HepG2 (cell line): ENCODE data around the gene SPATS2. TPM values are rescaled to one million over a fixed set of nuclear protein-coding genes. Genes with fewer than 3 reads are reported as not detected.

Source experiments
- CAMTA2 ChIP-seq: sonication (generic); formaldehyde crosslinking; IDR thresholded peaks from 2 replicates; pipeline ENCODE4 v1.4.0; 2020; ENCODE audit warnings: mild to moderate bottlenecking, missing genetic modification reagents, borderline replicate concordance
- CBX5 ChIP-seq: sonication (generic); formaldehyde crosslinking; IDR thresholded peaks from 2 replicates; pipeline ENCODE4 v1.4.0; 2020; ENCODE audit warnings: missing genetic modification reagents, borderline replicate concordance
- CENPX ChIP-seq: sonication (generic); formaldehyde crosslinking; IDR thresholded peaks from 2 replicates; pipeline ENCODE4 v1.9.0; 2021; ENCODE audit warnings: mild to moderate bottlenecking, missing genetic modification reagents, moderate library complexity
- CHD4 ChIP-seq: fragments of 200-600 bp; sonication (generic); IDR thresholded peaks from 2 replicates; pipeline ENCODE4 v1.7.0; 2017; ENCODE audit warnings: mild to moderate bottlenecking, low read length, borderline replicate concordance
- GATA4 ChIP-seq: sonication (generic); IDR thresholded peaks from 2 replicates; pipeline ENCODE4 v1.6.1; 2016; ENCODE audit warnings: antibody characterized with exemption, low read depth, borderline replicate concordance
- HNF4A ChIP-seq: sonication (generic); formaldehyde crosslinking; IDR thresholded peaks from 2 replicates; pipeline ENCODE4 v1.4.0; 2020; ENCODE audit warnings: missing genetic modification reagents
- ISX ChIP-seq: sonication (generic); formaldehyde crosslinking; conservative IDR thresholded peaks from 2 replicates; pipeline ENCODE4 v1.5.0; 2020; ENCODE audit warnings: missing genetic modification reagents
- KDM1A ChIP-seq: IDR thresholded peaks from 2 replicates; pipeline ENCODE4 v1.6.1; 2016; ENCODE audit warnings: missing compliant biosample characterization
- KLF13 ChIP-seq: sonication (generic); formaldehyde crosslinking; IDR thresholded peaks from 2 replicates; pipeline ENCODE4 v1.4.0; 2020; ENCODE audit warnings: mild to moderate bottlenecking, missing genetic modification reagents
- MEIS2 ChIP-seq: sonication (generic); formaldehyde crosslinking; IDR thresholded peaks from 2 replicates; pipeline ENCODE4 v1.9.0; 2021; ENCODE audit warnings: mild to moderate bottlenecking, missing genetic modification reagents
- MIER2 ChIP-seq: IDR thresholded peaks from 2 replicates; pipeline ENCODE4 v1.6.1; 2016; ENCODE audit warnings: missing biosample characterization, missing genetic modification reagents
- MIXL1 ChIP-seq: IDR thresholded peaks from 2 replicates; pipeline ENCODE4 v1.6.1; 2016
- NAIF1 ChIP-seq: sonication (generic); formaldehyde crosslinking; IDR thresholded peaks from 2 replicates; pipeline ENCODE4 v1.5.0; 2020; ENCODE audit warnings: mild to moderate bottlenecking, missing genetic modification reagents, borderline replicate concordance
- PTBP1 ChIP-seq: fragments of 200-400 bp; formaldehyde crosslinking; IDR thresholded peaks from 2 replicates; pipeline ENCODE4 v1.6.1; 2018; ENCODE audit warnings: low read length, low read depth; ENCODE audit not compliant: poor library complexity, severe bottlenecking
- SP1 ChIP-seq, 2 experiments: fragments of 450-650 bp in 1 of 2; sonication (generic) in 1 of 2; formaldehyde crosslinking in 1 of 2; IDR thresholded peaks; 2 replicates each; pipeline versions ENCODE4 v1.4.0 to v1.6.1; 2016 to 2020; ENCODE audit warnings: missing genetic modification reagents in 1 of 2
- YY1 ChIP-seq: IDR thresholded peaks from 2 replicates; pipeline ENCODE4 v1.6.1; 2011; ENCODE audit warnings: low read length, low read depth, moderate library complexity, mild to moderate bottlenecking; ENCODE audit not compliant: insufficient read depth, insufficient replicate concordance
- ZFX ChIP-seq: sonication (generic); formaldehyde crosslinking; IDR thresholded peaks from 2 replicates; pipeline ENCODE4 v1.4.0; 2020; ENCODE audit warnings: mild to moderate bottlenecking, low read depth, missing genetic modification reagents, moderate library complexity
- ZNF337 ChIP-seq: sonication (generic); formaldehyde crosslinking; IDR thresholded peaks from 2 replicates; pipeline ENCODE4 v1.5.1; 2020; ENCODE audit warnings: missing genetic modification reagents, low read depth, mild to moderate bottlenecking, borderline replicate concordance
- ZNF484 ChIP-seq: sonication (generic); formaldehyde crosslinking; IDR thresholded peaks from 2 replicates; pipeline ENCODE4 v1.5.1; 2020; ENCODE audit warnings: mild to moderate bottlenecking, low read depth, missing genetic modification reagents, borderline replicate concordance
- ZNF781 ChIP-seq: sonication (generic); formaldehyde crosslinking; IDR thresholded peaks from 2 replicates; pipeline ENCODE4 v1.5.1; 2020; ENCODE audit warnings: borderline replicate concordance, mild to moderate bottlenecking, missing genetic modification reagents; ENCODE audit errors: not compliant biosample characterization
- ZNF816 ChIP-seq: sonication (generic); formaldehyde crosslinking; IDR thresholded peaks from 2 replicates; pipeline ENCODE4 v1.8.0; 2022; ENCODE audit warnings: missing genetic modification reagents, mild to moderate bottlenecking, borderline replicate concordance
- ZNF841 ChIP-seq: sonication (generic); formaldehyde crosslinking; IDR thresholded peaks from 2 replicates; pipeline ENCODE4 v1.8.1; 2023; ENCODE audit warnings: missing genetic modification reagents, borderline replicate concordance
- polyA plus RNA-seq, 8 experiments: library from polyadenylated mRNA; depleted of rRNA in 3 of 8; stranded (reverse) in 7 of 8; unstranded in 1 of 8; fragments of >200 nt; fragmentation: Illumina TruSeq in 4 of 8; extraction: Trizol in 4 of 8; gene quantifications; 2 replicates each; pipeline versions ENCODE4 v1.2.1 to v1.2.3, GENCODE V29; 2011 to 2016; ENCODE audit warnings: low read depth in 4 of 8, missing spikeins in 1 of 8, mixed read lengths in 1 of 8; ENCODE audit not compliant: insufficient read depth in 1 of 8
- total RNA-seq, 5 experiments: library from RNA; depleted of rRNA; stranded (reverse); fragments of >200 nt; fragmentation: Illumina TruSeq; extraction: Trizol; gene quantifications; 2 replicates each; pipeline ENCODE4 v1.2.3, GENCODE V29; 2016; ENCODE audit warnings: low read depth in 1 of 5
- TF ChIP-seq, protein P1 (sequence below): sonication (generic); formaldehyde crosslinking; IDR thresholded peaks from 2 replicates; pipeline ENCODE4 v1.8.0; 2022; ENCODE audit warnings: missing genetic modification reagents, low read depth, mild to moderate bottlenecking, borderline replicate concordance
- TF ChIP-seq, protein P2 (sequence below): sonication (generic); formaldehyde crosslinking; IDR thresholded peaks from 2 replicates; pipeline ENCODE4 v1.5.1; 2020; ENCODE audit warnings: missing genetic modification reagents, mild to moderate bottlenecking, borderline replicate concordance
- TF ChIP-seq, protein P3 (sequence below): sonication (generic); formaldehyde crosslinking; IDR thresholded peaks from 2 replicates; pipeline ENCODE4 v1.8.1; 2023; ENCODE audit warnings: mild to moderate bottlenecking, missing genetic modification reagents, borderline replicate concordance
- TF ChIP-seq, protein P4 (sequence below): sonication (generic); formaldehyde crosslinking; IDR thresholded peaks from 2 replicates; pipeline ENCODE4 v1.4.0; 2020; ENCODE audit warnings: missing genetic modification reagents
- TF ChIP-seq, protein P5 (sequence below): sonication (generic); formaldehyde crosslinking; IDR thresholded peaks from 2 replicates; pipeline ENCODE4 v1.8.1; 2023; ENCODE audit warnings: missing genetic modification reagents, mild to moderate bottlenecking, borderline replicate concordance

Gene SPATS2
- total and polyA plus RNA-seq, 2 of the 13 experiments (the other 11 are each of a cell fraction or from before 2014, with no cell fraction given) = 19.3 to 28.1 TPM

DNA sequence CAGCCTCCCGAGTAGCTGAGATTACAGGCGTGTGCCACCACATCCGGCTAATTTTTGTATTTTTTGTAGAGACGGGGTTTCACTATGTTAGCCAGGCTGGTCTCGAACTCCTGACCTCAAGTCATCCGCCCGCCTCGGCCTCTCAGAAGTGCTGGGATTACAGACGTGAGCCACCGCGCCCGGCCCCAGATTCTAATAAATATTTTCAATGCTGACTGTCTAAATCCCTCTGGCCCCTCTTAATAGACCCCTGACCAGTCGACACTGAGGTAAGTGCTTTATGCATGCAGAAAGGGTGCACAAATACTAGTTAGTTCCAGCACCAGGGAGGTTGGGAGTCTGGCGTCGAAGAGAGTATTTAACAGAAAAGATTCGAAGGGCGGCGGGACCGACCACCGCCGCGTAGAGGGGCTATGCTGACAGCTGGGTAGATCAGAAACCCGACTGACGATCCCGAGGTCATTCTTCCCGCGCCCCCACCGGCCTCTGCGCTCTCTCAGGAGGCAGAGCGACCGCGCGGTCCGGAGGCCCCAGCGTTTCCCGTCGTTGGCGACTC is 1.1 kb upstream of the SPATS2 start (continued):
- TF ChIP-seq MIER2 (CRISPR knock-in tag) = no peak
- TF ChIP-seq CHD4 = 0 out of 2 replicates have a peak, but pooled peaks have one; percentile 40
- TF ChIP-seq YY1 = no peak
- no peak for TF ChIP-seq KLF13
- TF ChIP-seq ISX (CRISPR knock-in tag) = no peak
- TF ChIP-seq, protein P1, sequence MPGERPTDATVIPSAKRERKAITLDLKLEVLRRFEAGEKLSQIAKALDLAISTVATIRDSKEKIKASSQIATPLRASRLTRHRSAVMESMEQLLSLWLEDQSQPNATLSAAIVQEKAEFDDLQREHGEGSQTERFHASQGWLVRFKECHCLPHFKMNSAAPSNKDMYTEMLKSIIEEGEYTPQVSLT (CRISPR knock-in tag) = no peak
- TF ChIP-seq ZNF484 (CRISPR knock-in tag) = no peak
- no peak for TF ChIP-seq CAMTA2 (CRISPR knock-in tag)
- TF ChIP-seq MIXL1 (CRISPR knock-in tag) = no peak
- TF ChIP-seq, protein P2, sequence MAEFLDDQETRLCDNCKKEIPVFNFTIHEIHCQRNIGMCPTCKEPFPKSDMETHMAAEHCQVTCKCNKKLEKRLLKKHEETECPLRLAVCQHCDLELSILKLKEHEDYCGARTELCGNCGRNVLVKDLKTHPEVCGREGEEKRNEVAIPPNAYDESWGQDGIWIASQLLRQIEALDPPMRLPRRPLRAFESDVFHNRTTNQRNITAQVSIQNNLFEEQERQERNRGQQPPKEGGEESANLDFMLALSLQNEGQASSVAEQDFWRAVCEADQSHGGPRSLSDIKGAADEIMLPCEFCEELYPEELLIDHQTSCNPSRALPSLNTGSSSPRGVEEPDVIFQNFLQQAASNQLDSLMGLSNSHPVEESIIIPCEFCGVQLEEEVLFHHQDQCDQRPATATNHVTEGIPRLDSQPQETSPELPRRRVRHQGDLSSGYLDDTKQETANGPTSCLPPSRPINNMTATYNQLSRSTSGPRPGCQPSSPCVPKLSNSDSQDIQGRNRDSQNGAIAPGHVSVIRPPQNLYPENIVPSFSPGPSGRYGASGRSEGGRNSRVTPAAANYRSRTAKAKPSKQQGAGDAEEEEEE (CRISPR knock-in tag) = no peak
- TF ChIP-seq ZNF781 = no peak
- TF ChIP-seq GATA4 = no peak
- TF ChIP-seq ZNF841 = no peak
- TF ChIP-seq ZNF816 (CRISPR knock-in tag) = no peak
- TF ChIP-seq HNF4A (CRISPR knock-in tag) = peak; percentile 47; the same call in 1 of the 2 replicates
- TF ChIP-seq, protein P3, sequence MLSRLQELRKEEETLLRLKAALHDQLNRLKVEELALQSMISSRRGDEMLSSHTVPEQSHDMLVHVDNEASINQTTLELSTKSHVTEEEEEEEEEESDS (CRISPR knock-in tag) = no peak
- TF ChIP-seq CBX5 (CRISPR knock-in tag) = no peak
- no peak for TF ChIP-seq KDM1A (CRISPR knock-in tag)
- TF ChIP-seq ZFX (CRISPR knock-in tag) = no peak
- TF ChIP-seq SP1 (IDR thresholded peaks at IDR 0.05) = no peak
- TF ChIP-seq SP1 (CRISPR knock-in tag; IDR thresholded peaks at IDR 0.05) = no peak
- TF ChIP-seq MEIS2 (CRISPR knock-in tag) = peak; percentile 65; the same call in 1 of the 2 replicates
- TF ChIP-seq, protein P4, sequence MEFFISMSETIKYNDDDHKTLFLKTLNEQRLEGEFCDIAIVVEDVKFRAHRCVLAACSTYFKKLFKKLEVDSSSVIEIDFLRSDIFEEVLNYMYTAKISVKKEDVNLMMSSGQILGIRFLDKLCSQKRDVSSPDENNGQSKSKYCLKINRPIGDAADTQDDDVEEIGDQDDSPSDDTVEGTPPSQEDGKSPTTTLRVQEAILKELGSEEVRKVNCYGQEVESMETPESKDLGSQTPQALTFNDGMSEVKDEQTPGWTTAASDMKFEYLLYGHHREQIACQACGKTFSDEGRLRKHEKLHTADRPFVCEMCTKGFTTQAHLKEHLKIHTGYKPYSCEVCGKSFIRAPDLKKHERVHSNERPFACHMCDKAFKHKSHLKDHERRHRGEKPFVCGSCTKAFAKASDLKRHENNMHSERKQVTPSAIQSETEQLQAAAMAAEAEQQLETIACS (CRISPR knock-in tag) = no peak
- no peak for TF ChIP-seq ZNF337 (CRISPR knock-in tag)
- TF ChIP-seq, protein P5, sequence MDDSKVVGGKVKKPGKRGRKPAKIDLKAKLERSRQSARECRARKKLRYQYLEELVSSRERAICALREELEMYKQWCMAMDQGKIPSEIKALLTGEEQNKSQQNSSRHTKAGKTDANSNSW = no peak
- TF ChIP-seq CENPX (CRISPR knock-in tag) = no peak
- peak; percentile 72; the same call in 1 of the 2 replicates for TF ChIP-seq NAIF1 (CRISPR knock-in tag)
- TF ChIP-seq PTBP1 = peak; percentile 43
